Type B pancreatic cell (in vitro differentiated cells): ENCODE results near the gene RRP9. TPM values are rescaled to one million over a fixed set of nuclear protein-coding genes. Genes with fewer than 3 reads are reported as not detected.
"Not testable (repeated sequence)": the region's sequence is repeated elsewhere in the genome, so short reads cannot be mapped to it uniquely, and the experiment has no call there.

ENCODE experiments used
- DNase-seq: peaks from one replicate; pipeline ENCODE4 v3.0.0; 2021; ENCODE audit warnings: mixed read lengths; ENCODE audit not compliant: unreplicated experiment; ENCODE audit errors: extremely low spot score
- H3K27ac Mint-ChIP-seq: 2 replicates; pipeline ENCODE4 v1.8.0; 2021; ENCODE audit warnings: mild to moderate bottlenecking, mixed read lengths
- H3K27me3 Mint-ChIP-seq: 2 replicates; pipeline ENCODE4 v1.8.0; 2021; ENCODE audit warnings: mixed read lengths
- H3K36me3 Mint-ChIP-seq: 2 replicates; pipeline ENCODE4 v1.8.0; 2021; ENCODE audit warnings: mixed read lengths
- H3K4me1 Mint-ChIP-seq: one replicate; pipeline ENCODE4 v1.8.0; 2021; ENCODE audit warnings: mixed read lengths; ENCODE audit not compliant: unreplicated experiment
- H3K4me3 Mint-ChIP-seq: 2 replicates; pipeline ENCODE4 v1.8.0; 2021; ENCODE audit warnings: mild to moderate bottlenecking, mixed read lengths
- H3K9me3 Mint-ChIP-seq: 2 replicates; pipeline ENCODE4 v1.8.0; 2021; ENCODE audit warnings: mixed read lengths
- CTCF ChIP-seq: fragments of 200-600 bp; sonication (generic); conservative IDR thresholded peaks from 2 replicates; pipeline ENCODE4 v1.5.0; 2021; ENCODE audit warnings: antibody characterized with exemption, mild to moderate bottlenecking
- total RNA-seq: library from RNA; stranded (reverse); gene quantifications from 2 replicates; pipeline ENCODE4 v1.2.1, GENCODE V29; 2021; ENCODE audit warnings: low replicate concordance

Gene RRP9
- total RNA-seq, 1 donor from 2014 or later: 30.0 TPM

- H3K4me1 Mint-ChIP-seq: no peaks in the 10 kb centered on the region
Observed at GRCh38 chr3:51930439-51930838, 11.3 kb downstream of the RRP9 start.

GRCh38 chr3:51929420-51930003 lies 12.2 kb downstream of the RRP9 start:
- no peak for TF ChIP-seq CTCF
- no peaks in the 10 kb centered on the region for H3K27me3 Mint-ChIP-seq
- no peaks in the 10 kb centered on the region for H3K4me1 Mint-ChIP-seq
- no peaks in the 10 kb centered on the region for H3K9me3 Mint-ChIP-seq
- DNase-seq: peak; percentile 53
- H3K36me3 Mint-ChIP-seq: peaks cover 4% of the 10 kb centered on the region
- H3K4me3 Mint-ChIP-seq: no peak overlapping the region
- no peak overlapping the region for H3K27ac Mint-ChIP-seq

More at GRCh38 chr3:51930439-51930838, 11.3 kb downstream of the RRP9 start:
- Mint-ChIP-seq H3K9me3 (no peaks in the 10 kb centered on the region), H3K27ac (no peak overlapping the region), H3K36me3 (peaks cover 4% of the 10 kb centered on the region), H3K27me3 (no peaks in the 10 kb centered on the region), H3K4me3 (no peak overlapping the region)
- peak; percentile 18 for DNase-seq
- TF ChIP-seq CTCF: no peak

- not testable (repeated sequence) for H3K4me1 Mint-ChIP-seq, H3K27me3 Mint-ChIP-seq, H3K27ac Mint-ChIP-seq, H3K9me3 Mint-ChIP-seq, H3K4me3 Mint-ChIP-seq, H3K36me3 Mint-ChIP-seq
- DNase-seq: peak; percentile 37
Observed at GRCh38 chr3:51928981-51929380, 12.7 kb downstream of the RRP9 start.

- Mint-ChIP-seq H3K36me3 (peaks cover 4% of the 10 kb centered on the region), H3K27ac (no peak overlapping the region), H3K4me1 (no peaks in the 10 kb centered on the region), H3K9me3 (no peaks in the 10 kb centered on the region), H3K27me3 (no peaks in the 10 kb centered on the region), H3K4me3 (no peak overlapping the region)
- peak; percentile 63 for DNase-seq
- no peak for TF ChIP-seq CTCF
Observed at GRCh38 chr3:51928438-51928837, 13.3 kb downstream of the RRP9 start.

GRCh38 chr3:51927061-51927977 lies 14.4 kb downstream of the RRP9 start:
- no peak for TF ChIP-seq CTCF
- peaks cover 4% of the 10 kb centered on the region for H3K36me3 Mint-ChIP-seq
- H3K27me3 Mint-ChIP-seq: no peaks in the 10 kb centered on the region
- H3K4me3 Mint-ChIP-seq: no peak overlapping the region
- DNase-seq: no peak
- H3K9me3 Mint-ChIP-seq: no peaks in the 10 kb centered on the region
- no peaks in the 10 kb centered on the region for H3K4me1 Mint-ChIP-seq
- no peak overlapping the region for H3K27ac Mint-ChIP-seq

- H3K27me3 Mint-ChIP-seq: peaks cover 3% of the 10 kb centered on the region
- no peak for TF ChIP-seq CTCF
- no peaks in the 10 kb centered on the region for H3K9me3 Mint-ChIP-seq
- H3K27ac Mint-ChIP-seq: no peak overlapping the region
- no peaks in the 10 kb centered on the region for H3K4me1 Mint-ChIP-seq
- DNase-seq: peak; percentile 54
- H3K4me3 Mint-ChIP-seq: no peak overlapping the region
- no peaks in the 10 kb centered on the region for H3K36me3 Mint-ChIP-seq
Observed at GRCh38 chr3:51921081-51921578, 20.6 kb downstream of the RRP9 start.
